Activated T-cell treated with anti-CD3 and anti-CD28 coated beads for 1 hour (primary cell): ENCODE results near the gene TMA7B.
"Not testable (repeated sequence)": the region's sequence is repeated elsewhere in the genome, so short reads cannot be mapped to it uniquely, and the experiment has no call there.

Experiments used
- DNase-seq: peaks from one replicate; pipeline ENCODE4 v3.0.0-alpha.2; 2020; ENCODE audit warnings: low read depth

The TMA7B gene

DNA sequence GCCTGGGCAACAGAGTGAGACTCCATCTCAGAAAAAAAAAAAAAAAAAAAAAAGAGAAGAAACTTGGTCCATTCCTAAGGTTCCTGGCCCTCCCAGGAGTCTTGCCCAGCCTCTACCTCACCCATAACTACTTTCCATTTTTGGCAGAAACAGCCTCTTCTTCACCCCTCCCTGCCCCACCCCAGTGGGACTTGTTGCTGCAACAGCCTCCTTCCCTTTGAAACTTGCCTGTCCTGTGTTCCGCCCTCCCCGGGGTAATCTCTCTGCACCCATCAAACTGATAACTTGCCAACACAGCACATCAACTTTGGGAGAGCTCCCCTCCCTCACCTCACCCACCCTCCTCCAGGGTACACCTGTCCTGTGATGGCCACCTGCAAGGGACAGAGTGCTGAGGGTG, 24.5 kb downstream of the TMA7B start:
- DNase-seq: no peak

GRCh38 chr22:39985383-39986035, 25.3 kb downstream of the TMA7B start:
- DNase-seq: no peak

DNA sequence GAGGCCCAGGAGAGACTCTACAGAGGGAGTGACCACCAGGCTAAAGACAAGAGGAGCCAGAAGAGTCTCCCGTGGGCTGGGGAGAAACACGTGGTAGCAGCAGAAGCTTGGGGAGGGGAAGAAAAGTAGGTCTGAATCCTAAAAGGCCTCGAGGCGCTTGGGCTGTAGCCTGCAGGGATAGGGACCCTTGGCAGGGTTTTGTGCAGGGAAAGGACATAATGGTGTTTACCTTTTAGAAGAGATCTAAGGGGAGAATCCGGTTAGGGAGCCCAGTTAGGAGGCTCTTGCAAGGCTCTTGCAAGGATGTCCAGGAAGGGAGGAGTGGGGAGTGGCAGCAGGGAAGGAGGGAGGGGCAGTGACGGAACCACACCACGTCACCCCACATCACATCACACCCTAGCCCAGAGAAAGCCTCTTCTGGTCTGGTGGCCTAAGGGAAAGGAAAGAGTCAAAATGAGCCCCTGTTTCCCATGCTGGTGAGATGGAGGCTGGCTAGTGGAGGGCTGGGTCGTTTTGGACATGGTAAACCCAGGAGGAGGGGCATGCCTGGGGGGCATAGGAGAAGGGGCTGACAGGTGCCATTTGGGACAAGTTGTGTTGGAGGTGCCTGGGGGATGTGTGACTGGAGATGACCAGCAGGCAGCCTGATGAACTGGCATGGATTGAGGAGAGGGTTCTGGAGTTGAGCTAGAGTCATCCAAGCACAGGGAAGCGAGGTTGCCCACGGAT, 28.4 kb downstream of the TMA7B start:
- no peak for DNase-seq

- no peak for DNase-seq
These were observed 29.4 kb downstream of the TMA7B start for GRCh38 chr22:39989633-39990032.

- DNase-seq: no peak
These were observed 30.5 kb downstream of the TMA7B start for GRCh38 chr22:39990686-39991085.

- no peak for DNase-seq
These were observed 31.1 kb downstream of the TMA7B start for GRCh38 chr22:39991159-39991860.

- no peak for DNase-seq
These were observed 32.1 kb downstream of the TMA7B start for GRCh38 chr22:39992088-39992826.

GRCh38 chr22:39992894-39993293, 32.7 kb downstream of the TMA7B start:
- not testable (repeated sequence) for DNase-seq

DNA sequence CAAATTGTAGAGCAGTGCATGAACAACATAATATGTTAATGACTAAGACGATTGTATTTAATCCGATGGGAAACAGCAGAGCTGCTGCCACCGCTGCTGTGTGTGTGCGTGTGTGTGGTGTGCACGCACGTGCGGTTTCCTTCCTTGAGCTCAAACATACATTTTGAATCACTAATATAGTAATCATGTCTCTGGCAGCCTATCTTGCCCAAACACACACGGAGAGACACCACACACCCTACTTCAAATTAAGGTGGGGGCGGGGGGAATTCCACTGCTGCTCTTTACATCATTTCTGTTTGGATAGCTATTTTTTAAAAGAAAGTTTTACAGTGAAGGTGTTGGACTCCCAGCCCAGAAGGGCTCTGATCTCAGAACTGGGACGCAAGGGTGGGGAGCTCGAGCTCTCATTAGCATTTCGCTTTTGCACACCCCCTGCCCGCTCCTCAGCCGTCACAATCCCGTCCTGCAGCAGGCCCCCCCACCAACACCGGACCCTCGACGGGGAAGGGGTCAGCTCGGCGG, 33.9 kb downstream of the TMA7B start:
- DNase-seq: peak; percentile 23

DNA sequence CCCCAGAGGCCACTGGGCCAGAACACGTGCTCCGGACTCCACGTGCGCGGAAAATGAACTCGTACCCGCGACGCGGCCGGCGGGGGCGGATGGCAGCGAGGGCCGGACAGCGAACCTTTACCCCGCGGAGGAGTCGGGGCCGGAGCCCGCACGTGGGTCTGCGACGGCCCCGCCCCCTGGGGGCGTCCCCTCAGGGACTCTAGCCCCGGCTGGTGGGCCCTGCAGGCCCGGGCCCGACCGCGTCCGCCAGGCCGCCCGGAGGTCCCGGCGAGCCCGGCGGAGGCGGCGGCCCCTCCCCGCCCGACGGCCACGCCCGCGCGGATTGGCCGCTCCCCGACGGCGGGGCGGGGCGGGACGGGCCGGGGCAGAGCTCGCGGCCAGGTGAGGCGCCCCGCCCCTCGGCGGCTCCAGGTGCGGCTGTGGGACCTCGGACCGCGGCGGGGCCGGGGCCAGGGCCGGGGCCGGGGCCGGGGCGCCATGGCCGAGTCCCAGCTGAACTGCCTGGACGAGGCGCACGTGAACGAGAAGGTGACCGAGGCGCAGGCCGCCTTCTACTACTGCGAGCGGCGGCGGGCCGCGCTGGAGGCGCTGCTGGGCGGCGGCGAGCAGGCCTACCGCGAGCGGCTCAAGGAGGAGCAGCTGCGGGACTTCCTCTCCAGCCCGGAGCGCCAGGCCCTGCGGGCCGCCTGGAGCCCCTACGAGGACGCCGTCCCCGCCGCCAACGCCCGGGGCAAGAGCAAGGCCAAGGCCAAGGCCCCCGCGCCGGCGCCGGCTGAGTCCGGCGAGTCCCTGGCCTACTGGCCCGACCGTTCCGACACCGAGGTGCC, 34.6 kb downstream of the TMA7B start, which contains the start of gene FAM83F:
FAM83F (plus strand) TSS at position 389 of the 827 bp plus-strand sequence; CDS start at position 478, 89 bp downstream.
- DNase-seq: peak; percentile 16

DNA sequence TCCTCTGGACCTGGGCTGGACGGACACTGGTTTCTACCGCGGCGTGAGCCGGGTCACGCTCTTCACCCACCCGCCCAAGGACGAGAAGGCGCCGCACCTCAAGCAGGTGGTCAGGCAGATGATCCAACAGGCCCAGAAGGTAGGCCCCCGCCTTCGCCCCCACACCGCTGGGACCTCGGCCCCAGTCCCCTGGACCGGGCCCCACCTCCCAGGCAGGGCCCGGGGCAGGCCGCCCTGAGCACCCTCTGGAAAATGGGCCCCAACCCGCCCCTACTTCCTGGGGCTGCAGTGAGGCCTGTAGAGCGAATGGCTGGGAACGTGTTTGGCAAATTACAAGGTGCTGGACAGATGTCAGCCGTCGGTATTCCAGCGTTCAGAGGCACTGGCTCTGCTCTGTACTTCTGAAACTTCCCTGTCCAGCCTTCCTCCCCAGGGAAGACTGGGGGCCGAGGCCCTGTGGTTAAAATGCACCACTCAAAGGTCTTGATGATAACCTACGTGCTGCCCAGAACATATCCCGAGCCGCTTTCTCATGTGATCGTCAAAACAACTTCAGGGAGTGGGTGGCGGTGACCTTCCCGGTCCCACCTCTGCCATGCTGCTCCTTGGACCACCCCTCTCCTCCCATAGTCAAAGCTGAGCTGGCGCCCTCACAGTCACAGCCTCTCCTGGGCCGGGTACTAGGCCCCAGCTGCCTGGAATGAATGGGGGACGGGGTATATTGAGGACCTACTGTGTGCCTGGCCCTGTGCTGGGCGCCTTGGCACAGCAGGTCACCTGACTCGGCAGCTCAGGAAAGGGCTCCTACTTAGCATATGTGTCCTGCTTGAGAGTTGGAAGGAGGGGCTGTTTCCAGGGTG, 35.4 kb downstream of the TMA7B start:
- DNase-seq: no peak

GRCh38 chr22:39996732-39997131, 36.5 kb downstream of the TMA7B start:
- no peak for DNase-seq

DNA sequence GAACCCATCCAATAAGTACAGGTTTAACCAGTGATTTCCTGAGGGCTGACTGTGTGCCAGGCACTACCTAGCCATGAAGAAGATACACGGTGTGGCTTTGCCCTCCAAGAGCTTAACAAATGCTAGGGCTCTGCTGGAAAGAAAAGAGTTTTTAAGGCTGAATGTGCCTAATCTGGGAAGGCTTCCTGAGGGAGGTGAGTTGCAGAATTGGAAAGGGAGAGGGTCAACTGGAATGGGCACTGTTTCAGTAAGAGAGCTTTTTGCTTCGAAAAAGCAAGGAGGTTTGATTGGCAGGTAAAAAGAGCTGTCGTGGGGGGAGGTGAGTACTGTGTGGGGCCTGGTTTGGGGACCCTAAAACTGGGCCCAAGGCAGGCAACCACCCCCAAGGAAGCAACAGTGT, 37.2 kb downstream of the TMA7B start:
- no peak for DNase-seq

DNA sequence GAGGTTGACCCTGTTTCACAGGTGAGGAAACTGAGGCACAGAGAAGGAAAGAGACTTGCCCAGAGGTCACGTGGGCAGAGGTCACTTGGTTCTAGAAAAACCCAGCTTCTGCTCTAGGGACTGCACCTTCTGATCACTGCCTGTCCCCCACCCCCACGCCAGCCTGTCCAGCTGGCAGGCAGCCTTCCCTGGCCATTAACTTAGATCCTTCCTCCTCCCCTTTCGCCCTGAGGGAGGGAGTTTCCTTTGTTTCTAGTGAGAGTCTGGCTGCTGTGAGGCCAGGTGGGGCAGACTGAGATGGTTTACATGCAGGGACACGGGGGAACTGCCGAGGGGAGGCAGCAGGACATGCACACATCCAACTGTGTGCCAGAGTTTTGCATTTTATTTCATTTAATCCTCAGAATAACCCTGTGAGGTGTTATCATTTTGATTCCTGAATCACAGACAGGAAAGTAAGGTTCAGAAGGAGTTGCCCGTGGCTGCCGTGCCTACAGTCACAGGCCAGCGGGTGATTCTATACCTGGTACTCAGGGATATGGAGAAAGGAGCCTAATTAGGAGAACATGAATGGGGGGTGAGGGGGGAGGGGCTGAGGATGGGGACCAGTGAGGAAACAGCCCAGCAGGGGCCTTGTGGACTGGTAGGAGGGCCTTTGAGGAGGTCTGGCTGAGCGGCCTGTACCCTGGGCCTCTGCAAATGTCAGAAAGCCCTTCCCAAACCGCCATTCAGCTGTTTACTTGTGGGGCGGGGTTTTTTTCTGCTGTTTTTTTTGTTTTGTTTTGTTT, 37.9 kb downstream of the TMA7B start:
- no peak for DNase-seq

DNA sequence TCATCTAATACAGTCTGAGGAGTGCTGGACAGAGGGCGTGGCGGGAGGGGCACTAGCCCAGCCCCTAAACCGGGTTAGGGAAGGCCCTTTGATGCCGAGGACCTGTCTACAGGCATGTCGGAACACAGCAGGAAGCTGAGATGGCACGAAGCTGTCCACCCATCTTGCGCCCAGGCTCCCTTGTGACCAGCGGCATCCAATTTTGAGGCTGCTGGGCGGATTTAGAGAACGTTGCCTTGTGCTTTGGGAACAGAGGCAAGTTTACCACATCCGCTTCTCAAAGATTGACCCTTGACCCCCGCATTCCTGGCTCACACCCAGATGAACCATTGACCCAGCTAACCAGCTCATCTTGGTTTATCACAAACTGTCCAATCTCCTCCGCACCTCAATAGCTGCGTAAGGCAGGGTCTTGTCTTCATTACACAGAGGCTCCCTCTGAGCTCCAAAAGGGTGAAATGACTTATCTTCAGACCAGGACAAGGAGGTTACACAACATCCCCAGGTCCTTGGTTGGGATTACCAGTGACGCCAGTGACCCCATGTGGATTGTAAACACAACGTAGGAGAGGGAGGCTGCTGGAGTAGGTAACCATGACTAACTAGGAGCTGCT, 39.1 kb downstream of the TMA7B start:
- no peak for DNase-seq

GRCh38 chr22:40000171-40000570, 40.0 kb downstream of the TMA7B start:
- no peak for DNase-seq

DNA sequence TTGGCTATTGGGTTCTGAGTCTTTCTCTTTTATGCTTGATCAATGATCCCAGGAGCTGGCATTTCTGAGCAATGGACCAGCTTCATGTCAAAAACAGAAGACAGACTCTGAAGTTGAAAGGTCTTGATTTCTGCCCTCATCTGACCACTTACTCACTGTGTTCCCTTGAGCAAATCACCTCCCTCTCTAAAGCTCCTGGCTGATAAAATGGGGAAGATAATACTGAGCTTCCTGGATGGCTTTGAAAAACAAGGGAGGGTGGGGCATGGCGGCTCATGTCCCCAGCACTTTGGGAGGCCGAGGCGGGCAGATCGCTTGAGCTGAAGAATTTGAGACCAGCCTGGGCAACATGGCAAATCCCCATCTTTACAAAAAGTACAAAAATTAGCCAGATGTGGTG, 40.9 kb downstream of the TMA7B start:
- no peak for DNase-seq

- DNase-seq: no peak
These were observed 41.8 kb downstream of the TMA7B start for GRCh38 chr22:40001800-40002577.
